HEK293T (cell line): ENCODE results near the gene RFX3.

Source experiments
- CTCF ChIA-PET: fragments of 350-600 bp; formaldehyde crosslinking; extraction: SDS; loops from one replicate; lab custom pipeline; 2021; ENCODE audit warnings: antibody characterized with exemption, inconsistent platforms; lab: Yijun Ruan, JAX
- POLR2A ChIA-PET: fragments of 350-600 bp; formaldehyde crosslinking; extraction: SDS; loops from one replicate; lab custom pipeline; 2020; ENCODE audit warnings: antibody characterized with exemption, inconsistent platforms; lab: Yijun Ruan, JAX
- DNase-seq: peaks from one replicate; pipeline ENCODE4 v3.0.0; 2012; ENCODE audit warnings: mixed read lengths; ENCODE audit errors: extremely low spot score
- ARNT ChIP-seq: fragments of 450-650 bp; IDR thresholded peaks from 2 replicates; pipeline ENCODE4 v1.6.1; 2017; ENCODE audit warnings: mild to moderate bottlenecking
- BHLHE40 ChIP-seq: fragments of 450-650 bp; IDR thresholded peaks from 2 replicates; pipeline ENCODE4 v1.6.1; 2016; ENCODE audit warnings: mild to moderate bottlenecking, moderate library complexity, borderline replicate concordance
- CTBP1 ChIP-seq: fragments of 450-650 bp; IDR thresholded peaks from 2 replicates; pipeline ENCODE4 v1.6.1; 2016; ENCODE audit warnings: borderline replicate concordance
- ELF4 ChIP-seq: fragments of 450-650 bp; IDR thresholded peaks from 2 replicates; pipeline ENCODE4 v1.6.1; 2017; ENCODE audit warnings: antibody characterized with exemption
- FOXA1 ChIP-seq: fragments of 450-650 bp; IDR thresholded peaks from 2 replicates; pipeline ENCODE4 v1.6.1; 2016; ENCODE audit warnings: mild to moderate bottlenecking
- FOXK2 ChIP-seq: fragments of 450-650 bp; IDR thresholded peaks from 2 replicates; pipeline ENCODE4 v1.6.1; 2016; ENCODE audit warnings: mild to moderate bottlenecking
- FOXM1 ChIP-seq: fragments of 450-650 bp; IDR thresholded peaks from 2 replicates; pipeline ENCODE4 v1.6.1; 2017; ENCODE audit warnings: mild to moderate bottlenecking, borderline replicate concordance
- HDGF ChIP-seq: fragments of 450-650 bp; IDR thresholded peaks from 2 replicates; pipeline ENCODE4 v1.6.1; 2017; ENCODE audit warnings: antibody characterized with exemption, borderline replicate concordance
- L3MBTL2 ChIP-seq: fragments of 450-650 bp; conservative IDR thresholded peaks from 2 replicates; pipeline ENCODE4 v1.6.1; 2016; ENCODE audit warnings: mild to moderate bottlenecking
- LEF1 ChIP-seq: fragments of 450-650 bp; IDR thresholded peaks from 2 replicates; pipeline ENCODE4 v1.6.1; 2017; ENCODE audit warnings: mild to moderate bottlenecking, borderline replicate concordance
- NFRKB ChIP-seq: fragments of 450-650 bp; IDR thresholded peaks from 2 replicates; pipeline ENCODE4 v1.6.1; 2016; ENCODE audit warnings: mild to moderate bottlenecking, moderate library complexity
- SP1 ChIP-seq: fragments of 450-650 bp; IDR thresholded peaks from 2 replicates; pipeline ENCODE4 v1.6.1; 2017
- SUZ12 ChIP-seq: fragments of 450-650 bp; IDR thresholded peaks from 2 replicates; pipeline ENCODE4 v1.6.1; 2016; ENCODE audit warnings: mild to moderate bottlenecking
- TARDBP ChIP-seq: fragments of 450-650 bp; IDR thresholded peaks from 2 replicates; pipeline ENCODE4 v1.6.1; 2016
- ZNF384 ChIP-seq: fragments of 450-650 bp; IDR thresholded peaks from 2 replicates; pipeline ENCODE4 v1.6.1; 2016
- TF ChIP-seq, protein P1 (sequence below): fragments of 450-650 bp; IDR thresholded peaks from 2 replicates; pipeline ENCODE4 v1.6.1; 2016

Gene RFX3

DNA sequence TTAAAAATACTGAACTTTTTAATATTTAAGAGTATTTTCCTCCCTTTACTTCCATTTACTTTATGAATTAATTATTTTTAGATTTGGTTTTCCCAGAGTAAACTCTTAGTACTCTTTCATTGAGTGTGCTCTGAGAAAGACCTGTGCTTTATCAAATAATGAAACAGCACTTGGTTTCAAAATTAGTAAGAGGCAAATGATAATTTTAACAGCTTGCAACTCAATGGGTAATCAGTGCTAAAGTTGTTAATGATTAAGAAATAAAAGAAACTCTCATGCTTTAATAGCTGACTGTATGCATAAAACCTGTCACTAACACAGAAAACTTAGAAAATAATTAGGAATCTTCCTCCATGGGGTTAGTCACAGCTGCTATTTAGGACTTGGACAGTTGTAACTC is 244.4 kb downstream of the RFX3 start:
- DNase-seq = no peak
- no peak for TF ChIP-seq HDGF
- no peak for TF ChIP-seq TARDBP
- TF ChIP-seq ELF4 = no peak
- TF ChIP-seq SP1 = no peak
- TF ChIP-seq SUZ12 = no peak
- no peak for TF ChIP-seq FOXM1
- no peak for TF ChIP-seq ZNF384
- no peak for TF ChIP-seq BHLHE40
- no peak for TF ChIP-seq FOXA1
- TF ChIP-seq NFRKB = no peak
- TF ChIP-seq LEF1 = no peak
- POLR2A ChIA-PET = no interaction called here

DNA sequence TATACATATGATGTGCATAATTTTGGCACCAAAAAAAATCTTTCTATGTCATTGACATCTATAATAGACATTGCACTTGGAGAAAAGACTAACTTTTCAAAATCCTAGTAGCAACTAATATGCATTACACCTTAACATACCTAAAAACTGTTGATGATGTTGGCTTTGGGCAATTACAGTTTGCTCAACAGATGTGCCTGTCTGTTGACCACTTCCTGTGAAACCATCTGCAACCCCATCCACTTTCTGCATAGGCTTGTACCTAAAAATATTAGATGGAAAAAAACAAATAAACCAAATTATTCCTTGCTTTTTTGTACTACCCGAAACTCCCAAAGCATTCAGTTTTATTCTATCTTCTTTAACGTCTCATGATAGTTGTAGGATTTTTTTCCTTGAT is 248.6 kb downstream of the RFX3 start:
- TF ChIP-seq SUZ12 (no peak), LEF1 (no peak), SP1 (no peak), CTBP1 (no peak), TARDBP (no peak), BHLHE40 (no peak), NFRKB (no peak), ELF4 (no peak), FOXM1 (no peak), FOXA1 (no peak), FOXK2 (no peak), ZNF384 (no peak), L3MBTL2 (no peak), ARNT (no peak), HDGF (no peak)
- TF ChIP-seq, protein P1, sequence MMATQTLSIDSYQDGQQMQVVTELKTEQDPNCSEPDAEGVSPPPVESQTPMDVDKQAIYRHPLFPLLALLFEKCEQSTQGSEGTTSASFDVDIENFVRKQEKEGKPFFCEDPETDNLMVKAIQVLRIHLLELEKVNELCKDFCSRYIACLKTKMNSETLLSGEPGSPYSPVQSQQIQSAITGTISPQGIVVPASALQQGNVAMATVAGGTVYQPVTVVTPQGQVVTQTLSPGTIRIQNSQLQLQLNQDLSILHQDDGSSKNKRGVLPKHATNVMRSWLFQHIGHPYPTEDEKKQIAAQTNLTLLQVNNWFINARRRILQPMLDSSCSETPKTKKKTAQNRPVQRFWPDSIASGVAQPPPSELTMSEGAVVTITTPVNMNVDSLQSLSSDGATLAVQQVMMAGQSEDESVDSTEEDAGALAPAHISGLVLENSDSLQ = no peak
- POLR2A ChIA-PET = no interaction called here
- CTCF ChIA-PET = no interaction called here
- no peak for DNase-seq

More for the DNA sequence above, 244.4 kb downstream of the RFX3 start:
- CTCF ChIA-PET = no interaction called here

DNA sequence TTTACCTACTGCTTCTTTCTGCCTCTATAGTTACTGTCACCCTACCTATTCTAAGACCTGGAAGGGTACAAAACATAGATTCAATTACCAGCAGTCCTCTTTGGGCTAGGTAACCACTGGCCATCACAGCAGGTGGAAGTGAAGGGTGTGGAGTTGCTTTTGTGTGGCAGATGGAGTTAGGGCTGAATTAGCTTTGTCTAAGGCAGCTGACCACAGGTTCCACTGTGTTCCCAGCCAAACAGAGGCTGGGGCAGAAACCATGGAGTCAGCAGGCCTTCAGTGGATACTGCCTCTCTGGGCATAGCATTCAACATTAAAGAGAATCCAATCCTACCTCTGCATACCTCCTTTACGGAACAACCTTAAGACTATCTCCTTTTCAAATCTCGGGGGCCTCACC is 254.2 kb downstream of the RFX3 start:
- DNase-seq = no peak
- no peak for TF ChIP-seq LEF1
- no peak for TF ChIP-seq FOXM1
- TF ChIP-seq ZNF384 = no peak
- ChIA-PET POLR2A (no interaction called here), CTCF (no interaction called here)

DNA sequence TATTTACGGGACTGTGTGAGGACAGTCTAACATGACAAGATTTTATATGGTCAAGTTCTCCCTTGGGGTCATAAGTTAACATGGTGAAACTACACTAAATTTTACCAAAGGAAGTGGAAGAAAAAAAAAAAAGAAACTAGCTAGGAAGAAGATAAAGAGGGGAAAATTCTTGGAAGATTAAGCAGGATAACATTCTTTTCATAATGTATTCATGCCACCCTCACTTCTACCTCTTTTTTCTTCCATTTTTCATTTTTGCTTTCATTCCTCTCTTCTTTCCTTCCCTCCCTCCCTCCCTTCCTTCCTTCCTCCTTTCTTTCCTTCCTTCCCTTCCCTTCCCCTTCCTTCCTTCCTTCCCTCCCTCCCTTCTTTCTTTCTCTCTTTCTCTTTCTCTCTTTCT is 254.6 kb downstream of the RFX3 start:
- ChIA-PET CTCF (no interaction called here), POLR2A (no interaction called here)
- no peak for DNase-seq
- TF ChIP-seq BHLHE40 = no peak

DNA sequence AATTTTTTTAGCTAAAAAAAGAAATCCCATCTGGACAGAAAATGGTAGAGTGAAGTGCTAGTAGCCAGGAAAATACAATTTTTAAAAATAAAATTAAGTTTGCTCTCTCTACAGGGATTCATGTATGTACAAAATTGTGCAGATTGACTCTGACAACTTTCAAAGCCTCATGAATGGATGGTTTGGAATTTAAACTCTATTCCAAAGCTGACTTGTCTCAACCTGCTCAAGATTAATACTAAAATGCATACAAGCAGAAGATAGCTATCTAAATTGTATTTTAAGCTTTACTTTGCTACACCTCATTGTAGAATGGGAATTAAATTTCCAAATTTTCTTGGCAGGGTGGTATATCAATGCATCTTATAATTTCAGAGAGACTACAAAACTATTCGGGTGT is 257.6 kb downstream of the RFX3 start:
- TF ChIP-seq BHLHE40 = no peak
- no peak for TF ChIP-seq L3MBTL2
- TF ChIP-seq TARDBP = no peak
- TF ChIP-seq LEF1 = no peak
- TF ChIP-seq FOXK2 = no peak
- CTCF ChIA-PET = interaction anchor here (0.6 kb wide), 1 partner anchor 21 kb away, joined by 3 read pairs; no protein-coding TSS in a partner anchor
- no peak for DNase-seq
- POLR2A ChIA-PET = no interaction called here

DNA sequence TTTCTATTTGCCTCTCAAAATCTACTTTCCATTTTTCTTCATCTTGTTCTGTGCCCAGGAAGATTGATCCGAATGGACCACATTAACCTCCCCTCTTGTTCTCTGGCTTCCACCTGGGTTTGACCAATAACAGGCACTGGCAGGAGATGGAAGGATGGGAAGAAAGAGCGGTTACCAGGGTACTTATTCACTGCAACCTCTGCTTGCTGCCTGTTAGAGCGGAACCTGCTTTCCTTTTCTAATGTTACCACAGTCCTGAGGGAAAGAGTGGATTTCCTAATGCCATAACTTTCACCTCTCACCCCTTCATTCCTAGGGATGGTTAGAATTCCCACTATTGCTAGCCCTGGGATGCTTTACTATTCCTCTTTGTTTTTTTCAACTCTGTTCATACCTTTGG is 262.1 kb downstream of the RFX3 start:
- ChIA-PET POLR2A (no interaction called here), CTCF (no interaction called here)
- DNase-seq = no peak
- TF ChIP-seq FOXA1 (no peak), ARNT (no peak), SP1 (no peak), ZNF384 (no peak), HDGF (no peak), BHLHE40 (no peak), L3MBTL2 (no peak), LEF1 (no peak), CTBP1 (no peak), TARDBP (no peak), FOXM1 (no peak), ELF4 (no peak), FOXK2 (no peak), SUZ12 (no peak), NFRKB (no peak)
- TF ChIP-seq, protein P1 = no peak

DNA sequence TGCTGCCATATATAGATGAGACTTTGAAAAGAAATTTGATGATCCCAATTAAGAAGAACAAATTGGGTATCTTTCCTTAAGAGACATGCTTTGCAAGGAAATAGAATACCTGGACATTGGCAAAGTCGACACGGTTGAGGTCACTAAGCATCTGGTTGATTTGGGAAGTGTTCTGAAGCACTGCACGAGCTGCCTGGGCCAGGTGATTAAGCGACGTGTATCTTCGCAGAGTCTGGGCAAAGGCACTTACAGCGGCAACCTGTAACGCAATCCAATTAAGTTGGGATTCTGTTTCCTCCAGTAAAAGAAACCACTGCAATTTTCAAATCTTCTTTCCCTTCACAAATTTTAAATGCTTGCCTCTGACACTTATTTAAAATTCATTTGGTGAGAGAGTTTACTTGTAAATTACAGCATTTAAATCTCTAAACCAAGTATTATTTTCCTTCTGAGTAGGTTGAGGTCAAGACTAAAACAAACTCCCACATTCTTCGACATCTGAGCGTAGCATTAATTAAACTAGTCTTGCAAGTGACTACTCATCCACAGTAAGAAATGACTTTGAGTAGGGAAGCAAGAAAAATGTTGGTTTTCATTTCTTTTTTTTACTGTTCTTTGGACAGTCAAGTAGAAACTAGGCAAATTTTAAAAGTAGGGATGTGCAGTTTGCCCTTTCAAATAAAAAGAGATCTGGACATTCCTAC is 262.8 kb downstream of the RFX3 start:
- no peak for DNase-seq
- ChIA-PET CTCF (no interaction called here), POLR2A (no interaction called here)
- TF ChIP-seq FOXK2 = no peak
- no peak for TF ChIP-seq LEF1
- TF ChIP-seq FOXM1 = no peak
- no peak for TF ChIP-seq ELF4
- no peak for TF ChIP-seq HDGF
- TF ChIP-seq ARNT = no peak
- TF ChIP-seq TARDBP = no peak
- TF ChIP-seq NFRKB = no peak
- TF ChIP-seq SUZ12 = no peak
- no peak for TF ChIP-seq FOXA1
- TF ChIP-seq BHLHE40 = no peak
- no peak for TF ChIP-seq CTBP1
- no peak for TF ChIP-seq SP1
- no peak for TF ChIP-seq ZNF384
- TF ChIP-seq, protein P1 = no peak
- no peak for TF ChIP-seq L3MBTL2
